WTC11 (cell line): ENCODE results near the gene NOL4L. TPM values are rescaled to one million over a fixed set of nuclear protein-coding genes. Genes with fewer than 3 reads are reported as not detected.

Experiments
- ATAC-seq: fragments of 200-7000 bp; cut with Tn5 transposase; 2 replicates; pipeline ENCODE4 v1.10.0; 2021; ENCODE audit warnings: mild to moderate bottlenecking, moderate library complexity
- CTCF ChIA-PET: fragments of 300-600 bp; sonication (Branson Sonifier 250); formaldehyde crosslinking; loops from one replicate; lab custom pipeline; 2021; ENCODE audit warnings: antibody characterized with exemption; lab: Charles Lee
- POLR2A ChIA-PET: fragments of 350-600 bp; sonication (Branson Sonifier 250); formaldehyde crosslinking; loops from one replicate; lab custom pipeline; 2021; ENCODE audit warnings: antibody characterized with exemption; lab: Charles Lee
- DNase-seq: peaks from one replicate; pipeline ENCODE4 v3.0.0; 2021; ENCODE audit warnings: low spot score
- H3K27ac Mint-ChIP-seq: 2 replicates; pipeline ENCODE4 v1.8.0; 2021; ENCODE audit warnings: mixed read lengths
- H3K27me3 Mint-ChIP-seq: 2 replicates; pipeline ENCODE4 v1.8.0; 2021; ENCODE audit warnings: low read depth, mild to moderate bottlenecking, moderate library complexity, mixed read lengths
- H3K36me3 Mint-ChIP-seq: 2 replicates; pipeline ENCODE4 v1.8.0; 2021; ENCODE audit warnings: mixed read lengths
- H3K4me1 Mint-ChIP-seq: 2 replicates; pipeline ENCODE4 v1.8.0; 2022; ENCODE audit warnings: mixed read lengths
- H3K4me3 Mint-ChIP-seq: 2 replicates; pipeline ENCODE4 v1.8.0; 2021; ENCODE audit warnings: mild to moderate bottlenecking, moderate library complexity, mixed read lengths
- H3K9me3 Mint-ChIP-seq: 2 replicates; pipeline ENCODE4 v1.8.0; 2021; ENCODE audit warnings: mixed read lengths
- ATF1 ChIP-seq: sonication (generic); formaldehyde crosslinking; IDR thresholded peaks from 2 replicates; pipeline ENCODE4 v1.8.1; 2023; ENCODE audit warnings: mild to moderate bottlenecking, moderate library complexity, missing genetic modification reagents
- GRHL2 ChIP-seq: fragments of 250-450 bp; sonication (Bioruptor Pico); IDR thresholded peaks from 2 replicates; pipeline ENCODE4 v1.8.0; 2022; ENCODE audit warnings: mild to moderate bottlenecking, moderate library complexity; ENCODE audit not compliant: insufficient replicate concordance, severe bottlenecking
- HMGXB4 ChIP-seq: sonication (generic); formaldehyde crosslinking; IDR thresholded peaks from 2 replicates; pipeline ENCODE4 v1.8.1; 2023; ENCODE audit warnings: mild to moderate bottlenecking, moderate library complexity, missing genetic modification reagents
- PRDM15 ChIP-seq: sonication (generic); formaldehyde crosslinking; IDR thresholded peaks from 2 replicates; pipeline ENCODE4 v1.8.0; 2022; ENCODE audit warnings: missing genetic modification reagents
- RELA ChIP-seq: sonication (generic); formaldehyde crosslinking; IDR thresholded peaks from 2 replicates; pipeline ENCODE4 v1.8.1; 2022; ENCODE audit warnings: missing genetic modification reagents, mild to moderate bottlenecking, borderline replicate concordance
- SMAD3 ChIP-seq: sonication (generic); formaldehyde crosslinking; IDR thresholded peaks from 2 replicates; pipeline ENCODE4 v1.8.0; 2022; ENCODE audit warnings: missing genetic modification reagents, mild to moderate bottlenecking, borderline replicate concordance
- SOX15 ChIP-seq: fragments of 250-450 bp; sonication (Bioruptor Pico); IDR thresholded peaks from 2 replicates; pipeline ENCODE4 v1.9.0; 2021; ENCODE audit warnings: mild to moderate bottlenecking
- SP1 ChIP-seq: sonication (generic); formaldehyde crosslinking; conservative IDR thresholded peaks from 2 replicates; pipeline ENCODE4 v1.8.1; 2022; ENCODE audit warnings: missing genetic modification reagents
- STAT6 ChIP-seq: sonication (generic); formaldehyde crosslinking; conservative IDR thresholded peaks from 2 replicates; pipeline ENCODE4 v1.8.1; 2023; ENCODE audit warnings: mild to moderate bottlenecking, low read depth, missing genetic modification reagents, moderate library complexity
- USF1 ChIP-seq: sonication (generic); formaldehyde crosslinking; IDR thresholded peaks from 2 replicates; pipeline ENCODE4 v1.8.0; 2022; ENCODE audit warnings: mild to moderate bottlenecking, missing genetic modification reagents
- ZNF423 ChIP-seq: fragments of 250-450 bp; sonication (Bioruptor Pico); IDR thresholded peaks from 2 replicates; pipeline ENCODE4 v2.1.2; 2022; ENCODE audit warnings: mild to moderate bottlenecking, moderate library complexity
- total RNA-seq: library from RNA; stranded (reverse); gene quantifications from 3 replicates; pipeline ENCODE4 v1.2.3, GENCODE V29; 2021
- TF ChIP-seq, protein P1 (sequence below): sonication (generic); formaldehyde crosslinking; IDR thresholded peaks from 2 replicates; pipeline ENCODE4 v1.8.1; 2023; ENCODE audit warnings: mild to moderate bottlenecking, missing genetic modification reagents, moderate library complexity
- TF ChIP-seq, protein P2 (sequence below): sonication (generic); formaldehyde crosslinking; IDR thresholded peaks from 2 replicates; pipeline ENCODE4 v1.8.0; 2022; ENCODE audit warnings: mild to moderate bottlenecking, missing genetic modification reagents
- TF ChIP-seq, protein P3 (sequence below): fragments of 250-450 bp; sonication (Bioruptor Pico); IDR thresholded peaks from 2 replicates; pipeline ENCODE4 v1.9.0; 2021; ENCODE audit warnings: mild to moderate bottlenecking
- TF ChIP-seq, protein P4 (sequence below): sonication (generic); formaldehyde crosslinking; IDR thresholded peaks from 2 replicates; pipeline ENCODE4 v1.8.1; 2023; ENCODE audit warnings: mild to moderate bottlenecking, missing genetic modification reagents, borderline replicate concordance

Gene NOL4L
- total RNA-seq, 1 experiment from 2014 or later: 29.0 TPM

- H3K27me3 Mint-ChIP-seq: peaks cover 24% of the 10 kb centered on the region
- peaks cover 20% of the 10 kb centered on the region for H3K4me1 Mint-ChIP-seq
- peaks cover 9% of the 10 kb centered on the region for H3K9me3 Mint-ChIP-seq
- H3K4me3 Mint-ChIP-seq: peak overlapping the region; percentile 88
- no peaks in the 10 kb centered on the region for H3K36me3 Mint-ChIP-seq
- ATAC-seq: no peak
- no peak for DNase-seq
- no peak overlapping the region for H3K27ac Mint-ChIP-seq
- POLR2A ChIA-PET: interaction anchor here (0.8 kb wide), 1 partner anchor 25 kb away, joined by 6 read pairs; no protein-coding TSS in a partner anchor
- CTCF ChIA-PET: interaction anchor here (0.9 to 3.2 kb wide), 9 partner anchors 10 to 292 kb away, joined by 3 to 28 read pairs (median 4); no protein-coding TSS in a partner anchor
- TF ChIP-seq RELA (CRISPR knock-in tag) (no peak), ZNF423 (CRISPR knock-in tag) (no peak), HMGXB4 (CRISPR knock-in tag) (no peak), GRHL2 (no peak), SP1 (CRISPR knock-in tag) (no peak), STAT6 (CRISPR knock-in tag) (no peak), PRDM15 (CRISPR knock-in tag) (no peak), SMAD3 (CRISPR knock-in tag) (no peak), ATF1 (CRISPR knock-in tag) (no peak), SOX15 (CRISPR knock-in tag) (no peak), USF1 (CRISPR knock-in tag) (no peak)
- TF ChIP-seq, protein P1, sequence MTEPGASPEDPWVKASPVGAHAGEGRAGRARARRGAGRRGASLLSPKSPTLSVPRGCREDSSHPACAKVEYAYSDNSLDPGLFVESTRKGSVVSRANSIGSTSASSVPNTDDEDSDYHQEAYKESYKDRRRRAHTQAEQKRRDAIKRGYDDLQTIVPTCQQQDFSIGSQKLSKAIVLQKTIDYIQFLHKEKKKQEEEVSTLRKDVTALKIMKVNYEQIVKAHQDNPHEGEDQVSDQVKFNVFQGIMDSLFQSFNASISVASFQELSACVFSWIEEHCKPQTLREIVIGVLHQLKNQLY (CRISPR knock-in tag): no peak
- TF ChIP-seq, protein P2, sequence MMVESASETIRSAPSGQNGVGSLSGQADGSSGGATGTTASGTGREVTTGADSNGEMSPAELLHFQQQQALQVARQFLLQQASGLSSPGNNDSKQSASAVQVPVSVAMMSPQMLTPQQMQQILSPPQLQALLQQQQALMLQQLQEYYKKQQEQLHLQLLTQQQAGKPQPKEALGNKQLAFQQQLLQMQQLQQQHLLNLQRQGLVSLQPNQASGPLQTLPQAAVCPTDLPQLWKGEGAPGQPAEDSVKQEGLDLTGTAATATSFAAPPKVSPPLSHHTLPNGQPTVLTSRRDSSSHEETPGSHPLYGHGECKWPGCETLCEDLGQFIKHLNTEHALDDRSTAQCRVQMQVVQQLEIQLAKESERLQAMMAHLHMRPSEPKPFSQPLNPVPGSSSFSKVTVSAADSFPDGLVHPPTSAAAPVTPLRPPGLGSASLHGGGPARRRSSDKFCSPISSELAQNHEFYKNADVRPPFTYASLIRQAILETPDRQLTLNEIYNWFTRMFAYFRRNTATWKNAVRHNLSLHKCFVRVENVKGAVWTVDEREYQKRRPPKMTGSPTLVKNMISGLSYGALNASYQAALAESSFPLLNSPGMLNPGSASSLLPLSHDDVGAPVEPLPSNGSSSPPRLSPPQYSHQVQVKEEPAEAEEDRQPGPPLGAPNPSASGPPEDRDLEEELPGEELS (CRISPR knock-in tag): no peak
- TF ChIP-seq, protein P3, sequence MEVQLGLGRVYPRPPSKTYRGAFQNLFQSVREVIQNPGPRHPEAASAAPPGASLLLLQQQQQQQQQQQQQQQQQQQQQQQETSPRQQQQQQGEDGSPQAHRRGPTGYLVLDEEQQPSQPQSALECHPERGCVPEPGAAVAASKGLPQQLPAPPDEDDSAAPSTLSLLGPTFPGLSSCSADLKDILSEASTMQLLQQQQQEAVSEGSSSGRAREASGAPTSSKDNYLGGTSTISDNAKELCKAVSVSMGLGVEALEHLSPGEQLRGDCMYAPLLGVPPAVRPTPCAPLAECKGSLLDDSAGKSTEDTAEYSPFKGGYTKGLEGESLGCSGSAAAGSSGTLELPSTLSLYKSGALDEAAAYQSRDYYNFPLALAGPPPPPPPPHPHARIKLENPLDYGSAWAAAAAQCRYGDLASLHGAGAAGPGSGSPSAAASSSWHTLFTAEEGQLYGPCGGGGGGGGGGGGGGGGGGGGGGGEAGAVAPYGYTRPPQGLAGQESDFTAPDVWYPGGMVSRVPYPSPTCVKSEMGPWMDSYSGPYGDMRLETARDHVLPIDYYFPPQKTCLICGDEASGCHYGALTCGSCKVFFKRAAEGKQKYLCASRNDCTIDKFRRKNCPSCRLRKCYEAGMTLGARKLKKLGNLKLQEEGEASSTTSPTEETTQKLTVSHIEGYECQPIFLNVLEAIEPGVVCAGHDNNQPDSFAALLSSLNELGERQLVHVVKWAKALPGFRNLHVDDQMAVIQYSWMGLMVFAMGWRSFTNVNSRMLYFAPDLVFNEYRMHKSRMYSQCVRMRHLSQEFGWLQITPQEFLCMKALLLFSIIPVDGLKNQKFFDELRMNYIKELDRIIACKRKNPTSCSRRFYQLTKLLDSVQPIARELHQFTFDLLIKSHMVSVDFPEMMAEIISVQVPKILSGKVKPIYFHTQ (CRISPR knock-in tag): no peak
- TF ChIP-seq, protein P4, sequence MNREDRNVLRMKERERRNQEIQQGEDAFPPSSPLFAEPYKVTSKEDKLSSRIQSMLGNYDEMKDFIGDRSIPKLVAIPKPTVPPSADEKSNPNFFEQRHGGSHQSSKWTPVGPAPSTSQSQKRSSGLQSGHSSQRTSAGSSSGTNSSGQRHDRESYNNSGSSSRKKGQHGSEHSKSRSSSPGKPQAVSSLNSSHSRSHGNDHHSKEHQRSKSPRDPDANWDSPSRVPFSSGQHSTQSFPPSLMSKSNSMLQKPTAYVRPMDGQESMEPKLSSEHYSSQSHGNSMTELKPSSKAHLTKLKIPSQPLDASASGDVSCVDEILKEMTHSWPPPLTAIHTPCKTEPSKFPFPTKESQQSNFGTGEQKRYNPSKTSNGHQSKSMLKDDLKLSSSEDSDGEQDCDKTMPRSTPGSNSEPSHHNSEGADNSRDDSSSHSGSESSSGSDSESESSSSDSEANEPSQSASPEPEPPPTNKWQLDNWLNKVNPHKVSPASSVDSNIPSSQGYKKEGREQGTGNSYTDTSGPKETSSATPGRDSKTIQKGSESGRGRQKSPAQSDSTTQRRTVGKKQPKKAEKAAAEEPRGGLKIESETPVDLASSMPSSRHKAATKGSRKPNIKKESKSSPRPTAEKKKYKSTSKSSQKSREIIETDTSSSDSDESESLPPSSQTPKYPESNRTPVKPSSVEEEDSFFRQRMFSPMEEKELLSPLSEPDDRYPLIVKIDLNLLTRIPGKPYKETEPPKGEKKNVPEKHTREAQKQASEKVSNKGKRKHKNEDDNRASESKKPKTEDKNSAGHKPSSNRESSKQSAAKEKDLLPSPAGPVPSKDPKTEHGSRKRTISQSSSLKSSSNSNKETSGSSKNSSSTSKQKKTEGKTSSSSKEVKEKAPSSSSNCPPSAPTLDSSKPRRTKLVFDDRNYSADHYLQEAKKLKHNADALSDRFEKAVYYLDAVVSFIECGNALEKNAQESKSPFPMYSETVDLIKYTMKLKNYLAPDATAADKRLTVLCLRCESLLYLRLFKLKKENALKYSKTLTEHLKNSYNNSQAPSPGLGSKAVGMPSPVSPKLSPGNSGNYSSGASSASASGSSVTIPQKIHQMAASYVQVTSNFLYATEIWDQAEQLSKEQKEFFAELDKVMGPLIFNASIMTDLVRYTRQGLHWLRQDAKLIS (CRISPR knock-in tag): no peak
Observed at GRCh38 chr20:32485770-32486478, 99.2 kb downstream of the NOL4L start.
